Left colon (tissue), 2 donors: ENCODE data around the gene NXPH4. TPM values are rescaled to one million over a fixed set of nuclear protein-coding genes. Genes with fewer than 3 reads are reported as not detected.

Experiments used
- ATAC-seq: fragments of 200-7000 bp; cut with Tn5 transposase; one replicate; pipeline ENCODE4 v1.9.1; 2020; ENCODE audit warnings: mild to moderate bottlenecking, moderate library complexity
- DNase-seq, 2 donors: peaks; one replicate each; pipeline ENCODE4 v3.0.0-alpha.2; 2020
- intact Hi-C, 2 donors: fragments of 100-400 bp; cut with DNase I in 1 of 2; cut with micrococcal nuclease in 1 of 2; formaldehyde crosslinking; loops; one replicate each; pipeline versions ENCODE4 v1.11.2 to v1.14.0; 2022; cut with DNase I, micrococcal nuclease
- total RNA-seq, 2 donors: library from RNA; stranded (reverse); fragmentation: NEBNext Ultra II Directional; extraction: Animal tissue kit (Norgen Biotek cat#: 25700); gene quantifications; one replicate each; pipeline ENCODE4 v1.2.1, GENCODE V29; 2021
- donor health status: DM: no; HTN: no; CAD: no.
- donor health status: DM: yes; HTN: yes; CAD: no.

Gene NXPH4
- total RNA-seq, 2 donors from 2014 or later = not detected

- intact Hi-C loops = loop anchor here in 1 of 2 donors (2.0 kb wide), 1 partner anchor 57 kb away; no protein-coding TSS in a partner anchor
- no peak for ATAC-seq
- no peak for DNase-seq
Measured at GRCh38 chr12:57181561-57182155, 34.9 kb upstream of the NXPH4 start.

DNA sequence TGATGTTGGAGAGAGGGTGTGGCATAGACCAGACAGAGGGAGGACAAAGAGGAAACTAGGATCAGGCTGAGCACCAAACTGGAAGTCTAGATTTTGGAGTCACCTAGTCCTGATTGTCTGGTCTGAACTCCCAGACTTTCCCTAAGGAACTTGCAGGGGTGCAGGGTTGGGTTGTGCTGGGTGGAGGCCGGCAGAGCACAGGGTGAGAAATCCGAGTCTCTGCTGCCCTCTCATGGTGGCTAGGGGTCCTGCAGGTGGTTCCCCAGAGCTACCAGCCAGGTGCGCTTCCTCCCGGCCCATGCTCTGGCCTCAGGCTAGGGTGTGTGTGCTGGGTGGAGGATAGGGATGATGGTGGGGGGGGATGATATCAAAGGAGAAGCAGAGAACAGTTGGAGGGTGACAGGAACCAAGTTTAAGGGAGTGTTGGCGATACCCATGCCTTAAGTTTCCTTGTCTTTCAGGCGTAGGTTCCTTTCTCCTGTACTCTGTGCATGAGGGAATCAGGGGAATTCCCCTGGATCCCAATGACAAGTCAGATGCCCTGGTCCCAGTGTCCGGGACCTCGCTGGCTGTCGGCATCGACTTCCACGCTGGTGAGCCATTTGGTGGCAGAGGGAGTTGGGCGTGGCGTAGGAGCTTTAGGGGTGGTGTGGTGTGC is 33.5 kb upstream of the NXPH4 start:
- peak; percentile 60 to 87 for DNase-seq
- intact Hi-C loops = loop anchor here in 1 of 2 donors (2.0 kb wide), 1 partner anchor 58 kb away; no protein-coding TSS in a partner anchor
- ATAC-seq = peak; percentile 95

DNA sequence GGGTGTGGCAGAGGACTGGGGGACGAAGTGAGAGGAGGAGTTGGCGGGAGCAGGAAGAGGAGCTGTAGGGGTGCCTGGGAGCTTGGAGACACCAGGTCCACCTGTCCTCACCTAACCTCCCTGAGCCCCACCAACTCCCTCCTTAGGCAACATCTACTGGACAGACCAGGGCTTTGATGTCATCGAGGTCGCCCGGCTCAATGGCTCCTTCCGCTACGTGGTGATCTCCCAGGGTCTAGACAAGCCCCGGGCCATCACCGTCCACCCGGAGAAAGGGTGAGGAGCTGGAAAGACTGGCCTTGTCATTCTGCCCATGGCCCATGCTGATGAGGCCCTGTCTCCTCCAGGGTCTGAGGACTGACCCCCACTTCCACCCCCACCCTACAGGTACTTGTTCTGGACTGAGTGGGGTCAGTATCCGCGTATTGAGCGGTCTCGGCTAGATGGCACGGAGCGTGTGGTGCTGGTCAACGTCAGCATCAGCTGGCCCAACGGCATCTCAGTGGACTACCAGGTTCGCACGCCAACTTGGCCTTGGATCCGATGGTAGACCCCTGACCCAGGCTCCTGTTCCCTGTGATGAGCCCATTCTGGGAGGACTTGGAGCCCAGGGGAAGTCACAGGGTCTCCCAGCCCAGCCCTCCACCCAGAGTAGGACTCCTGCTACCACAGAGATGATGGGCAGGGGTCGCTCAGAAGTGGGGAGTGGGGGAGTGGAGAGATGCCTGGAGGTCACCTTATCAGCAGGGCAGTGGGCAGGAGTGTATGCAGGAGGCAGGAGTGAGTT is 32.5 kb upstream of the NXPH4 start:
- ATAC-seq (no peak), DNase-seq (no peak)
- intact Hi-C loops = loop anchor here in 1 of 2 donors (2.0 kb wide), 1 partner anchor 59 kb away; no protein-coding TSS in a partner anchor

- intact Hi-C loops = no loop called here
- no peak for DNase-seq
- no peak for ATAC-seq
Measured at GRCh38 chr12:57185403-57185802, 31.2 kb upstream of the NXPH4 start.

DNA sequence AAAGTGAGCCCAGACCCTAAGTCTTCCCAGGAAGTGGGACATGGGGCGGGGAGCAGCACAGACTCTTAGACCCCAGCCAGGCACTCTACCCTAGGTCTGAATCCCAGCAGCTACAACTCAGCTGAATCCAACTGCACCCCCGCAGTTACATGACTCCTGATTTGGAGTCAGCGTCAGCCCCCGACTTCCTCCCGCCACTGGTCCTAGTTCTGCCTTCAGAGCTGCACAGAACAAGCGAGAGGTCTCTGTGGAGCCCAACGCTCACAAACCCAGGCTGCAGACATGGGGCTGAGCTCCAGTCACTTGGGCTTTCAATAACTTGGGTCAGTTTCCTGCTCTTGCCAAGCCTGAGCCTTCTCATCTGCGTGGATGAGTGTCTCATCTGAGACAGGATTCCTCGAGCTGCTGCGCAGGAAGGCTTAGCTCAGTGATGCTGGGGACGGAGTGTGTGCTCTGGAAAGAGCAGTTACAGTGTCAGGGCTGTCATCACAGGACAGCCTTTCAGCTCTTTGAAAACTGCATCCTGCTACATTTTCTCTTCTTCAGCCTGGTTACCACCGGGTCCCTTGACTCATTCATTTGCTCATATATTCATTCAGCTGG is 30.6 kb upstream of the NXPH4 start:
- no peak for ATAC-seq
- intact Hi-C loops = no loop called here
- no peak for DNase-seq

- ATAC-seq = no peak
- DNase-seq = no peak
- intact Hi-C loops = no loop called here
Measured at GRCh38 chr12:57187222-57188089, 29.1 kb upstream of the NXPH4 start.

DNA sequence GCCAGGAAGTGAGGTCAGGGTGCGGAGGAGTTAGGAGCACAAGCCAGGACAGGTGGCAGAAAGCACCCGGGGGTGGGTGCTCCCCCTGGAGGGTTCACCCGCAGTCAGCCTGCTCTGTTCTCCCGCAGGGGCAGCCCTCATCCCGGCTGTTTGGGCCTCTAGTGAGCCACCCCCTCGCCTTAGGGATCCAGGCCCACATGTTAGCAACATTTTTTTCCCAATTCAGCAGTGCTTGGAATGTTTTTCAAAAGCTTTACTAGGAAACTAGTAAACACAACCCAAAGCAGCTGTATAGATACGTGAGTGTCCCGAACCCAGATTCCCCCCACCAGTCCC is 28.5 kb upstream of the NXPH4 start:
- ATAC-seq (no peak), DNase-seq (no peak)
- intact Hi-C loops = no loop called here

DNA sequence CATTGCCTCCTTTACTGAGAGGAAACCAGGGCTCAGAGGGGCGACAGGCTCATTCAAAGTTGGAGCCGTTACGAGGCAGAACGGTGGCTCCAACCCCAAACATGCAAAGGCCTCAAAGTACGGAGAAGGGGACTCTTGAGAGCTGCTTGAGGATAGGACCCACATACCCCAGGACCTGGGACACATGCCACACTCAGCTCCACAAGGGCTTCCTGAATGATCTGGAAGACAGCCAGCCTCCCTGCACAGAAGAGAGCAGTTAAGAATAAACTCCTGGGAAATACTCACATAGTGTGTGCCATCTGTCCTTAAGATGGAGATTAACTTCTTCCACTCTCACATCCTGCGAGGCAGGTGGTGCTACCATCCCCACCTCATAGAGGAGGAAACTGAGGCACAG is 26.6 kb upstream of the NXPH4 start:
- DNase-seq (no peak), ATAC-seq (no peak)
- intact Hi-C loops = no loop called here

GRCh38 chr12:57190821-57191220 is 25.8 kb upstream of the NXPH4 start:
- intact Hi-C loops = no loop called here
- DNase-seq (no peak), ATAC-seq (no peak)

DNA sequence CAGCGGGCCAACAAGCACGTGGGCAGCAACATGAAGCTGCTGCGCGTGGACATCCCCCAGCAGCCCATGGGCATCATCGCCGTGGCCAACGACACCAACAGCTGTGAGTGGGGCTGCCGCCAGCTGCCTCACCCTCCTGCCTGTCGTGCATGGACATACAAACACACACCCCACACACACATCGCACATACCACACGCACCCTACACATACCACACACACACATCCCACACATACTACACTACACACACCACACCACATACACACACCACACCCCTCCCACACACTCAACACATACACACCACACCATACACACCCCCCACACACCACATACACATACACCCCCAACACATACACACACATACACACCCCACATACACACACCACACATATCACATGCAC is 25.2 kb upstream of the NXPH4 start:
- DNase-seq (no peak), ATAC-seq (no peak)
- intact Hi-C loops = no loop called here

- intact Hi-C loops = no loop called here
- DNase-seq (no peak), ATAC-seq (no peak)
Measured at GRCh38 chr12:57192920-57193319, 23.7 kb upstream of the NXPH4 start.

- intact Hi-C loops = no loop called here
- ATAC-seq (no peak), DNase-seq (no peak)
Measured at GRCh38 chr12:57193706-57194245, 22.8 kb upstream of the NXPH4 start.

GRCh38 chr12:57194253-57194652 is 22.3 kb upstream of the NXPH4 start:
- ATAC-seq (no peak), DNase-seq (no peak)
- intact Hi-C loops = no loop called here

DNA sequence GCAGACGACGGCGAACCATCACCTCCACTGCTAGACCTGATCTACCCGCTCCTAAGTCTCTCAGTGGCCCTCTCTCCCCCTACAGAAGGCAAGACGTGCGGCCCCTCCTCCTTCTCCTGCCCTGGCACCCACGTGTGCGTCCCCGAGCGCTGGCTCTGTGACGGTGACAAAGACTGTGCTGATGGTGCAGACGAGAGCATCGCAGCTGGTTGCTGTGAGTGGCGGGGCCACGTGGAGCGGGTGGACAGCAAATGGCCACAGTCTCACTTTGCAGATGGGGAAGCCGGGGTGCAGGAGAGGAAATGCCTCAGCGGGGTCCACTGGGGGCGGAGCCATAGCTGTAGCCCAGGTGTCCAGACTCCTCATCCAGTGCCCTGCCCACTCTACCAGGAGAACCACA is 21.4 kb upstream of the NXPH4 start:
- intact Hi-C loops = no loop called here
- no peak for DNase-seq
- no peak for ATAC-seq

GRCh38 chr12:57195611-57196371 is 20.8 kb upstream of the NXPH4 start:
- DNase-seq = no peak
- intact Hi-C loops = no loop called here
- no peak for ATAC-seq

GRCh38 chr12:57196439-57196838 is 20.2 kb upstream of the NXPH4 start:
- intact Hi-C loops = no loop called here

DNA sequence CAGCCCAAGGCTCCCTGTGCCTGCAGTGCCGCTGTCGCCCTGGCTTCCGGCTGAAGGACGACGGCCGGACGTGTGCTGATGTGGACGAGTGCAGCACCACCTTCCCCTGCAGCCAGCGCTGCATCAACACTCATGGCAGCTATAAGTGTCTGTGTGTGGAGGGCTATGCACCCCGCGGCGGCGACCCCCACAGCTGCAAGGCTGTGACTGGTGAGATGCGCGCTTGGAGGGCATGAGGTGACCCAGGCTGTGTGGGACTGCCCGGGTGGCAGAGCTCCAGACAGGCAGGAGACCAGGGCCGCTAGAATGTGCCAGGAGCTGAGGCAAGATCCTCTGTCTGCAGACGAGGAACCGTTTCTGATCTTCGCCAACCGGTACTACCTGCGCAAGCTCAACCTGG is 19.6 kb upstream of the NXPH4 start:
- intact Hi-C loops = no loop called here
- ATAC-seq (no peak), DNase-seq (no peak)

More at GRCh38 chr12:57196439-57196838, 20.2 kb upstream of the NXPH4 start:
- DNase-seq (no peak), ATAC-seq (no peak)

DNA sequence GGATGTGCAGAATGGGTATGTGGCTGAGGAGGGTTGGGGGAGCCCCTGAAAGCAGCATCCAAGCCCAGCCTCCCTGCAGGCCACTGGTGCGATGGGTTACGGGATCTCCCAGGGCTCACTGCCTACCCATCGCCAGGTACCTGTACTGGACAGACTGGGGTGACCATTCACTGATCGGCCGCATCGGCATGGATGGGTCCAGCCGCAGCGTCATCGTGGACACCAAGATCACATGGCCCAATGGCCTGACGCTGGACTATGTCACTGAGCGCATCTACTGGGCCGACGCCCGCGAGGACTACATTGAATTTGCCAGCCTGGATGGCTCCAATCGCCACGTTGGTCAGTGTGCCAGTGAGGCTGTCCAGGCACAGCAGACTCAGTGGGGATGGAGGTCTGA is 18.3 kb upstream of the NXPH4 start:
- no peak for DNase-seq
- ATAC-seq = no peak
- intact Hi-C loops = no loop called here
